ENCODE data around the gene GLIS2. TPM values are rescaled to one million over a fixed set of nuclear protein-coding genes. Genes with fewer than 3 reads are reported as not detected.

GLIS2 gene
- total RNA-seq, 1 donor from 2014 or later = 62.8 TPM

DNA sequence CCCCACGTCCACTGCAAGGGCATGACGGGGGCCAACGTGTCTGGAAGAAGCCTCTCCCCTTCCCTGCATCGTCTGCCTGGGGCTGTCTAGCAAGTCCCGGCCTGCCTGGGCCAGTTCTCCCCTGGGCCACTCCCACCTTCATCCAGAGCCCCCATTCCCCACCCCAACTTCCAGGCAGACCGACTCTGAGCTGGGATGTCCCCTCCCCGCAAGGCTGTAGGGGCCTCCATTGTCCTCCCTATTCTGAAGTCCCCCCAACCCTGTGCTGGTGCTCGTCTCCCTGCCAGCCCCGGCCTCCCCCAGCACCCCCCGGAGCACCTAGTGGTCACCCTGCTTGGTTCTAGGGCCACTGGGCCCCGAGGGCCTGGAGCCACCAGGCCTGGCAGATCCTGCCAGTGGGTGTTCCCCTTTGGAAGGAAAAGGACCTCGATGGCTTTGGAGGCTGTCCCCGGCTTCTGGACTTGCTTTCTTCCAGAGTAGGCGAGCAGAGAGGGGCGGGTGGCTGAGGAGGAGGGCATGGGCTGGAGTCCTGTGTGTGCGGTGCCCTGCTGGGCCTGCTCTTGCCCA lies 4.8 kb downstream of the GLIS2 start:
- peak overlapping the region; percentile 62 for H3K4me3 Mint-ChIP-seq (ENCODE audit: unreplicated experiment)
- no peak for DNase-seq (ENCODE audit: low spot score)
- no peaks in the 10 kb centered on the region for H3K36me3 Mint-ChIP-seq (ENCODE audit: low read depth)
- H3K27me3 Mint-ChIP-seq (ENCODE audit: low read depth) = no peaks in the 10 kb centered on the region
- H3K27ac Mint-ChIP-seq (ENCODE audit: unreplicated experiment) = peak overlapping the region; percentile 86
- H3K4me1 Mint-ChIP-seq (ENCODE audit: low read depth) = peaks cover 64% of the 10 kb centered on the region
- TF ChIP-seq, protein P1, sequence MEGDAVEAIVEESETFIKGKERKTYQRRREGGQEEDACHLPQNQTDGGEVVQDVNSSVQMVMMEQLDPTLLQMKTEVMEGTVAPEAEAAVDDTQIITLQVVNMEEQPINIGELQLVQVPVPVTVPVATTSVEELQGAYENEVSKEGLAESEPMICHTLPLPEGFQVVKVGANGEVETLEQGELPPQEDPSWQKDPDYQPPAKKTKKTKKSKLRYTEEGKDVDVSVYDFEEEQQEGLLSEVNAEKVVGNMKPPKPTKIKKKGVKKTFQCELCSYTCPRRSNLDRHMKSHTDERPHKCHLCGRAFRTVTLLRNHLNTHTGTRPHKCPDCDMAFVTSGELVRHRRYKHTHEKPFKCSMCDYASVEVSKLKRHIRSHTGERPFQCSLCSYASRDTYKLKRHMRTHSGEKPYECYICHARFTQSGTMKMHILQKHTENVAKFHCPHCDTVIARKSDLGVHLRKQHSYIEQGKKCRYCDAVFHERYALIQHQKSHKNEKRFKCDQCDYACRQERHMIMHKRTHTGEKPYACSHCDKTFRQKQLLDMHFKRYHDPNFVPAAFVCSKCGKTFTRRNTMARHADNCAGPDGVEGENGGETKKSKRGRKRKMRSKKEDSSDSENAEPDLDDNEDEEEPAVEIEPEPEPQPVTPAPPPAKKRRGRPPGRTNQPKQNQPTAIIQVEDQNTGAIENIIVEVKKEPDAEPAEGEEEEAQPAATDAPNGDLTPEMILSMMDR (IDR thresholded peaks at IDR 0.05) = no peak
- no peaks in the 10 kb centered on the region for H3K9me3 Mint-ChIP-seq (ENCODE audit: low read depth)

DNA sequence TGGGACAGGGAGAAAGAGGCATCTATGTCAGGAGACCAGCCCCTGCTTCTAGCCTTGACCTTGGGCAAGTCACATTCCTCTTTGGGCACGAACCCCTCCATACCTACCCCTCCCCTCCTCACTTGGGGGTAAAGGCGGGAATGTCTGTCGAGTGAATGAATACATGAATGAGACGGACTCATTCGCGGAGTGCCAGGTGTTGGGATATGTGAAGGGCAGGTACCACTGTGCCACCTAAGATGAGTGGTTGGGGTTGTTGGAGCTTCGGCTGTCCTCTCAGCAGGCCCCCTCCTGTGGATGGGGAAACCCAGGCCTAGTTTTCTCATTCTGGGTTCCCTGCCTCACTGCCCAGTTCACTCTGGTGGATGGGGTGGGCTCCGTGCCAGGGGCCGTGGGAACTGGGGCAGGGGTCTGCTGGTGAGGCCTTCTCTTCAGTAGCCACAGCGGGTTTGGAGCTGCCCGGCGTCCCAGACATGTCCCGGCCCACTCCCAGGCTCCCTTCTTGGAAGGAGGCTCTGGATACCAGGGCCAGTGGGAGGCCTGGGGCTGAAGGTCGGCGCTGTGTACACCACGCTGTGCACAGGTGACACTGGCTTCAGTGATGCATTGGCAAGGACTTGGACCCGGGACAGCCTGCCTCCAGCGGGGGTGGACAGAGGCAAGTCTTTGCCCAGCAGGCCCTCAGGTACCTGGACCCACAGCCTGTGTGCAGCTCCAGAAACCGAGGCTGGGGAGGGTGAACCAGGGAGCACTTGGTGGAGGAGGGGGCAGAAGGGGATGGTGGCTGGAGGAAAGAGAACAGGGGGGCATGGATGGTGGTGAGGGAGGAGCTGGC lies 5.6 kb downstream of the GLIS2 start:
- no peaks in the 10 kb centered on the region for H3K9me3 Mint-ChIP-seq (ENCODE audit: low read depth)
- TF ChIP-seq, protein P1 (IDR thresholded peaks at IDR 0.05) = no peak
- DNase-seq (ENCODE audit: low spot score) = no peak
- peak overlapping the region; percentile 45 for H3K27ac Mint-ChIP-seq (ENCODE audit: unreplicated experiment)
- no peaks in the 10 kb centered on the region for H3K36me3 Mint-ChIP-seq (ENCODE audit: low read depth)
- H3K4me3 Mint-ChIP-seq (ENCODE audit: unreplicated experiment) = no peak overlapping the region
- H3K27me3 Mint-ChIP-seq (ENCODE audit: low read depth) = no peaks in the 10 kb centered on the region
- peaks cover 71% of the 10 kb centered on the region for H3K4me1 Mint-ChIP-seq (ENCODE audit: low read depth)

DNA sequence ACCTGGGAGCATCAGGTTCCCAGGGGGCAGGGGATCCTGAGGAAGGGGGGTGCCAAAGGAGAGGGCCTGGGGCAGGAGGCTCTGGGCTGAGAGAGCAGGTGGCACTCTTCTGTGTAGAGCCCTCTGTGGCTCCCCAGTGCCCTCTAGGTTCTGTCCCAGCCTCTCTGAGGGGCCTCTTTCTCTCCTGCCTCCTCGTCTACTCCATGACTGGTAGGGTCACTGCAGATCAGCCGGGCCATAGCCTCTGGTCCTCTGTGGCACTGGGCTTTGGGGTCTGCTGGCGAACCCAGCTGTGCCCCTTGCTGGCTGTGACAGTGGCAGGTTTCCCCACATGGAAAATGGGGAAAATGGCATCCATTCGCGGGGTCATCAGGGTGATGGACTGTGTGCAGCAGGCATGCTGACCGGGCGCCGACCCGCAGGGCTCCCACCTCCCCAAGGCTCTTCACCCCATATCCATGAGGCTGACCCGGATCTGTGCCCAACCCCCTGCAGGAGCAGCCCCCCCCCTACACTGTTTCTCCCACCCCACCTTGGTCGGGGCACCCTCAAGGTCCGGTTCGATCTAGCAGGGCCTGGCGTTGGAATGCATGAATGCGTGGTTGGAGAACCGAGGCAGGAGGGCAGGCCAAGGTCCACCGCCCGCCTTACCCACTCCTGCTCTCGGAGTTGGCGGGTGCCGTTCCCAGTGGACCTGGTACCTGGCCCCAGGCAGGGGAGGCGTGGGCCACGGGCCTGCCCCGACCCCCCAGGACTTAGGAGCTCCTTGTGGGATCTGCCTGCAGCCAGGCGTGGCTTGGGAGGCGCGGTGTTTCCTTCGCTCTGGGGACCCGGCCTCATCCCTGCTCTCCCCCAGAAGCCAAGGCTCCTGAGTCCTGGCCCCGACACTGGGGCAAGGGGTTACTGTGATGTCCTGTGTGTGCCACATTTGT lies 6.5 kb downstream of the GLIS2 start:
- TF ChIP-seq, protein P1 (IDR thresholded peaks at IDR 0.05) = no peak
- peak; percentile 92 for DNase-seq (ENCODE audit: low spot score)
- Mint-ChIP-seq H3K9me3 (ENCODE audit: low read depth) (no peaks in the 10 kb centered on the region), H3K27me3 (ENCODE audit: low read depth) (no peaks in the 10 kb centered on the region), H3K4me3 (ENCODE audit: unreplicated experiment) (no peak overlapping the region), H3K27ac (ENCODE audit: unreplicated experiment) (peak overlapping the region; percentile 45), H3K4me1 (ENCODE audit: low read depth) (peaks cover 78% of the 10 kb centered on the region), H3K36me3 (ENCODE audit: low read depth) (no peaks in the 10 kb centered on the region)

DNA sequence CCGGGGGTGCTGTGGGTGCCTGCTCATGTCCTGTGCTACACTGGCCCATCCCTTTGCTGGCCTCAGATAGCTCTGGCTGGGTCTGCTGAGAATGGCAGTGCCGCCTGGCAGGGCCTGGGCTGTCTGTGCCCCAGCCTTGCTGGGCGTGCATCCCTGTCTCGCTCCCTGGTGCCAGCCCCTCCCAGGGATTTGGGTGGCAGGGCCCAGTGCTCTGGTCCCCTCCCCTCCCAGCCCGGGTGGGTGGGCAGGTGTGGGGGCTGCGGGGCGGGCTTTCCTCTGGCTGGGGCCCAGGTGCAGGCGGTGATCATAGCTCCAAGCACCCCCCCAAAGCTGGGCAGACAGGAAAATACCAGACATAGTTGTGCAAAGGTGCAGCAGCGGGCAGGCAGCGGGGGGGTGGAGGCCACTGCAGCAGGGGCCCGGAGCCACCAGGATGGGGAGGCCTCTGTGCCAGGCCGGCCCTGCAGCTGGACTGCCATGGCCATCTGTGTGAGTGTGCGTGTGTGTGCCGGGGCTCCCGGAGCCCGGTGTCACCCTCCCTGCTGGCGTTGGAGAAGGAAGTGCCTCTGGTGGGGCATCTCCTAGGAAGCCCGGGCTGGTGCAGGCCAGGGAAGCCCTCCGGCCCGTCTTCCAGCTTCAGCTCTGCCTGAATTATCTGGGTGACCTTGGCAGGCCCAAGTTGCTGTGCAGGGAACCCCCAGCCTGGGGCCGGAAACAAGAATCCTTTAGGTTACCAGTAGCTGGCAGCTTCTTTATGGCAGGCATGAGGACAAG lies 7.4 kb downstream of the GLIS2 start:
- Mint-ChIP-seq H3K27me3 (ENCODE audit: low read depth) (no peaks in the 10 kb centered on the region), H3K4me3 (ENCODE audit: unreplicated experiment) (no peak overlapping the region), H3K9me3 (ENCODE audit: low read depth) (no peaks in the 10 kb centered on the region), H3K27ac (ENCODE audit: unreplicated experiment) (peak overlapping the region; percentile 76), H3K36me3 (ENCODE audit: low read depth) (no peaks in the 10 kb centered on the region), H3K4me1 (ENCODE audit: low read depth) (peaks cover 73% of the 10 kb centered on the region)
- TF ChIP-seq, protein P1 (IDR thresholded peaks at IDR 0.05) = no peak
- DNase-seq (ENCODE audit: low spot score) = no peak
